ENCODE measurements around the gene ATP2B1.
"Not testable (repeated sequence)": the region's sequence is repeated elsewhere in the genome, so short reads cannot be mapped to it uniquely, and the experiment has no call there.

Gene ATP2B1

GRCh38 chr12:89708565-89709156 is at the start of gene ATP2B1:
TSS of gene ATP2B1 (minus strand) at chr12:89708838. CDS start at chr12:89655886, 52,952 bp downstream.
- in situ Hi-C loops (cut with MboI; ENCODE audit: low pct_unique_long_range_greater_than_20kb, low sequenced_read_pairs, unreplicated experiment): no loop called here
- DNase-seq (ENCODE audit: low spot score): peak; percentile 94
- peak; percentile 44 for TF ChIP-seq CTCF (IDR thresholded peaks at IDR 0.05; ENCODE audit: extremely low read depth, insufficient read depth, missing control alignments)

GRCh38 chr12:89757987-89758386 is 49.3 kb upstream of the ATP2B1 start:
- in situ Hi-C loops (cut with MboI; ENCODE audit: low pct_unique_long_range_greater_than_20kb, low sequenced_read_pairs, unreplicated experiment); DNase-seq (ENCODE audit: low spot score): not testable (repeated sequence)

- DNase-seq (ENCODE audit: low spot score): peak; percentile 74
- no peak for TF ChIP-seq CTCF (IDR thresholded peaks at IDR 0.05; ENCODE audit: extremely low read depth, insufficient read depth, missing control alignments)
- in situ Hi-C loops (cut with MboI; ENCODE audit: low pct_unique_long_range_greater_than_20kb, low sequenced_read_pairs, unreplicated experiment): no loop called here
Measured at GRCh38 chr12:89756585-89757398, 48.2 kb upstream of the ATP2B1 start.

- no peak for TF ChIP-seq CTCF (IDR thresholded peaks at IDR 0.05; ENCODE audit: extremely low read depth, insufficient read depth, missing control alignments)
- DNase-seq (ENCODE audit: low spot score): no peak
- in situ Hi-C loops (cut with MboI; ENCODE audit: low pct_unique_long_range_greater_than_20kb, low sequenced_read_pairs, unreplicated experiment): no loop called here
Measured at GRCh38 chr12:89756194-89756584, 47.6 kb upstream of the ATP2B1 start.

GRCh38 chr12:89753997-89754396 is 45.4 kb upstream of the ATP2B1 start:
- DNase-seq (ENCODE audit: low spot score): no peak
- no peak for TF ChIP-seq CTCF (IDR thresholded peaks at IDR 0.05; ENCODE audit: extremely low read depth, insufficient read depth, missing control alignments)
- in situ Hi-C loops (cut with MboI; ENCODE audit: low pct_unique_long_range_greater_than_20kb, low sequenced_read_pairs, unreplicated experiment): no loop called here

- no peak for TF ChIP-seq CTCF (IDR thresholded peaks at IDR 0.05; ENCODE audit: extremely low read depth, insufficient read depth, missing control alignments)
Measured at GRCh38 chr12:89752341-89752740, 43.7 kb upstream of the ATP2B1 start.

More at GRCh38 chr12:89752341-89752740, 43.7 kb upstream of the ATP2B1 start:
- DNase-seq (ENCODE audit: low spot score): peak; percentile 24
- in situ Hi-C loops (cut with MboI; ENCODE audit: low pct_unique_long_range_greater_than_20kb, low sequenced_read_pairs, unreplicated experiment): no loop called here
